GM21390 (cell line): ENCODE measurements around the gene RGS17.

Experiments
- ATAC-seq: cut with Tn5 transposase; IDR thresholded peaks from one replicate; pipeline ENCODE4 v1.9.1; 2021; ENCODE audit not compliant: unreplicated experiment

The RGS17 gene

GRCh38 chr6:153085239-153085638 is 45.8 kb downstream of the RGS17 start:
- no peak for ATAC-seq

GRCh38 chr6:153084393-153084792 is 46.7 kb downstream of the RGS17 start:
- ATAC-seq: no peak

DNA sequence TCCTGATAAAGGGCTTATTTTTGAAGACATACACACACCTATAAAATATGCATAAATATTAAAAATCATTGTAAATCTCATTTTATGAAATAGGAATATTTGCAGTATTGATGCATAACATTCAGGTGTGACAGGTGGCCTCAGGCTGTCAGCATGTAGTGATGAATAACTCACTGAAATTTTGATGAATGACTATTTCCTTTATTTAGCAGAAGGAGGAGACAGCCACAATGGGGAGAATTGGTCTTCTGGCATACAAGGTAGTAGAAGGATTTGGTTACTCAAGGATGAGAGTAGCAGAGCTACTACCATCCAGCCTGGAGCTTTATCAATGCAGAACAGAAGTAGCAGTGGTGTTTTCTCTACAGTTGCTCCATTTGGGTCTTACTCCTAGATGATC is 47.2 kb downstream of the RGS17 start:
- no peak for ATAC-seq

GRCh38 chr6:153081914-153082313 is 49.2 kb downstream of the RGS17 start:
- no peak for ATAC-seq

GRCh38 chr6:153076431-153076830 is 54.7 kb downstream of the RGS17 start:
- ATAC-seq: no peak

DNA sequence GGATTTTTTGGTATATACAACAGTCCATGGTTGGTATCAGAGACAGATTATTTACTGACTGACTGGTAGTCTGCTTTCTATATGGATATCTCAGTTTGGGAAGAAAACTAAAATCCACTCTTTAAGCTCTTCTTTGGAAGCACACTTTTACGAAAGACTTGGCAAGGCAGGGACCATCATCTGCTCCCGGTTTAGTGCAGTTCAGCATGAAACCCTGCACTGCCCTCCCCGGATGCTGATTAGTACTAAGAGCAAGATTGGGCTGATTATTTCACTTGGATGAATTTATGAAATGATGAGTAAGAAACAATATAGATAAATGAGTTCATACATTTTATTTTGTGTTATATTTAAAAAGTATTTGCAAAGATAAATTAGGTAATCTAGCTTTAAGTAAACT is 56.3 kb downstream of the RGS17 start:
- no peak for ATAC-seq

DNA sequence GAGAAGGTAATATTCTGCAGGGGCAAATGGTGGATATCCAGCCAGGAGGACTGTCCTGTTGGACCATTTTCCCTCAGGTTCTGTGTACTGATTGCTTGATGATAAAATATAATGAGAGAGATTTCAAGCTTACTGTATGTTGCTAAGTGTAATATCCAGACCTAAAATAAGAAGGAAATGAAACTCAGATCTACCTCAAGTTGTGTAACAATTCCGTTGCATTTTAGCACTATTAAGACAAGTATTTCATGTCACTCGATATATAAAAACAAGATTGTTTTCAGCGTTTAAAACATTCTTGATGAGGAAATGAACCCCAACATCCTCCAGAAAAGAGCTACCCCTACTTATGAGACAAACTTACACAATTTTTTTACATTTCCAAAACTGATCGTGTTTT is 57.2 kb downstream of the RGS17 start:
- ATAC-seq: no peak

GRCh38 chr6:153070756-153071155 is 60.3 kb downstream of the RGS17 start:
- no peak for ATAC-seq

- ATAC-seq: no peak
Observed at GRCh38 chr6:153069897-153070296, 61.2 kb downstream of the RGS17 start.

DNA sequence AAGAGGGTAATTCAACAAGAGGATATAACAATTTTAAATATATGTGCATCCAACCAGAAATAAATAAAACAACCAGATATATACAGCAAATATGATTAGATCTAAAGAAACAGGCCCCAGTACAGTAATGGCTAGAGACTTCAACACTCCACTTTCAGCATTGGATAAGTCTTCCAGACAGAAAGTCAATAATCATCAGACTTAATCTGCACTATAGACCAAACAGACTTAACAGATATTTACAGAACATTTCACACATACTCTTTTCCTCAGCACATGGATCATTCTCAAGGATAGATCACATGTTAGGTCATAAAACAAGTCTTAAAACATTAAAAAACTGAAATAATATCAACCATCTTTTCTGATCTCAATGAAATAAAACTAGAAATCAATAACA is 65.9 kb downstream of the RGS17 start:
- ATAC-seq: no peak

- ATAC-seq: no peak
Observed at GRCh38 chr6:153063936-153064335, 67.1 kb downstream of the RGS17 start.

- no peak for ATAC-seq
Observed at GRCh38 chr6:153062516-153062915, 68.6 kb downstream of the RGS17 start.

DNA sequence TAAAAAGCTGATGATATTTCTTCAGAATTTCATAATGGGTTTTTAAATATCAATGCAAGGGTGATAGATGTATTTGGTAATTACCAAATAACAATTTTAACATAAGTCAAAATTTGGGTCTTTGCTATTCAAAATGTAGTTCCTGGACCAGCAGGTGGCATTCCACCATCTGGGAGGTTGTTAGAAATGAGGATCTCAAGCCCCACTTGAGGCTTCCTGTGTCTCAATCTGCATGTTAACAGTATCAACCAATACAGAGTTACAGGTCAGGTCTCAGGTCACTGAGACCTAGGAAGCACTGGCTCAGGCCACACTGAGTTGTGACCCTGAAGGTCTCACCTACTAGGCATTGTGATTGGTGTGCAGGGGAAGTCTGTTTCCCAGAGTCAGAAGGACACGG is 71.3 kb downstream of the RGS17 start:
- no peak for ATAC-seq

GRCh38 chr6:153059311-153059710 is 71.8 kb downstream of the RGS17 start:
- ATAC-seq: no peak

DNA sequence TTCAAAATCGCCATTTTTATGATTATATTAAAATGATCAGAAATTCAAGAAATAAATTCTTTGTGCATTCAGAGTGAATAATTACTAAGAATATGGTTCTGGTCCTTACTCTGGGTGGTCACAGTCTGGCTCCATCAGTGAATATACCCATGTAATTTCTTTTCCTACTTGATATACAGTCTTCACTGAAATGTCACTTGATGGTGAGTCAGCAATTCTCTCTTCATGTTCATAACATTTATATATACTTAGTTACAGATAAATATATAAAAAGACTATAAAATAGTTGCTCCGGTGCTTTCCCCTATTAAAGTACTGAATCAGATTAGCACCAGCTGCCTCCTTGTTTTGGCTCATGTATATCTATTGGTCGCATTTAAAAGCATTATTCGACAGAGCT is 72.2 kb downstream of the RGS17 start:
- ATAC-seq: no peak

GRCh38 chr6:153058291-153058690 is 72.8 kb downstream of the RGS17 start:
- no peak for ATAC-seq

GRCh38 chr6:153056308-153056707 is 74.8 kb downstream of the RGS17 start:
- no peak for ATAC-seq

GRCh38 chr6:153051801-153052200 is 79.3 kb downstream of the RGS17 start:
- no peak for ATAC-seq

DNA sequence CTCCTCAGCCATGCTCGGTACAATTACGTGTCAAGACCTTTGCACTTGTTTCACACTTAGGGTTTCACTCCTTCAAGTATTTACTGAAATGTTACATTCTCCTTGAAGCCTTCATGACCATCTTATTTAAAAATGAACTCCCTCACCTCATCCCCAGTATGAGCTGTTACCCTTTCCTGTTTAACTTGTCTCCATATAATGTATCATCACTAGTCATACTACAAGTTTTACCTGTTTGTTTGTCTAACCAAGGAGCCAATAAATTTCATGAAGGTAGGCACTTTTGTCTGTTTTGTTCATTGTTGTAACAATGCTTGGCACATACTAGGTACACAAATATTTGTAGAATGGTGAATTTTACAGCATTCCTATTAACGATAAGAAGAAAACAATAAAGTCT is 82.5 kb downstream of the RGS17 start:
- ATAC-seq: no peak

- no peak for ATAC-seq
Observed at GRCh38 chr6:153047386-153047785, 83.7 kb downstream of the RGS17 start.

- no peak for ATAC-seq
Observed at GRCh38 chr6:153045271-153045670, 85.8 kb downstream of the RGS17 start.

DNA sequence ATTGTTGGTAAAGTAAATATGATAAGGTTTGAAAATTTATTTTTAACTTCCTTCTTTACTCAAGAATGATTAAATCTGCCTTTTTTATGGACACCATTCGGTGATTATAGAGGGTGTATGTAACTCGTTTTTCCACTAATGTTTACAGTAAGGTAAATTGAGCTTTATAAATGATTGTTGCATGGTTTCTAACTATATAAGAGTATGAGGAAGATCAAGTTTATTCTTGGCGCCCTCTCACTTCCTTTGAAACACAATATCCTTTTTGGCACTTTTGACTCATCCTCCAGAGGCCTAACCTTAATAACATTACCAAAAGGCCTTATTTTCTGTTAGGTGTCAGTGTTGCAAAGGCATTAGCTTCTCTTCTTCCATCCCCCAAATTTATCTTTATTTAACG is 86.8 kb downstream of the RGS17 start:
- ATAC-seq: no peak

DNA sequence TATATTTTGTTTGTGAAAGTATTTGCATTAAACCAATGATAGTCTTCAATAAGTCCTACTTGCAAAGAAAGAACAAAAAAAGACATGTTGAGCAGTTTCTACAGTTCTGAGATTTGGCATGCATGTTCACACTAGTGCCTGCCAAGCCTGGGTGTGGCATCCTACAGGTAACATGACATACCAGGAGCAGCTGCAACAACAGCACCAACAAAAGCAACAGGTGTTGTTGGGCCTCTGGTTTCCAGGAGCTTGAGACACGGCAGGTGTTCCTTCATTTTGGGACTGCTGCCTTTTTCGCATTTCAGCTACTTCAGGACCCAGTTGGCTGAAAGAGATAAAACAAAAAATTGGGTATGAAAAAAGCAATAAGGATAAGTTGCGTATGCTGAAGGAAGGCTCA is 87.4 kb downstream of the RGS17 start:
- no peak for ATAC-seq
